GM18508 (cell line): ENCODE results near the gene S100A6.

ENCODE experiments used
- ATAC-seq: cut with Tn5 transposase; IDR thresholded peaks from one replicate; pipeline ENCODE4 v1.9.1; 2021; ENCODE audit warnings: moderate number of reproducible peaks; ENCODE audit not compliant: insufficient read depth, unreplicated experiment

S100A6 gene

DNA sequence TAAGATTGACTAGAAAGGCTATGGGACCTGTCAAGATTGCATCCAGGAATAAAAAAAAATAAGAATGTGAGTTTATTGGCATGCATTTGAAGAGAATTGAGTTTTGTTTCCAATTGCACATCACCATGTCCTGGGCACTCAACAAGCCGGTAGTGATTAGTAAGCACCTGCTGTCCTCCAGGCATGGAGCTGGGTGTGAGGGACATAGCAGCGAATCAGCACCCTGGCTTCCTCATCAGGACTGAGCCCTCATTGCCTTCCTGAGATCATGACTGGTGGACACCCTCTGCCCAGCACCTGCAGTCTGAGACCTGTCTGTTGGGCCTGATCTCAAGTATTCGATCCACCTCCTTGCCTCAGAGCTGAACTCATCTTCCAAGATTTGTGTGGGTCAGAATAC, 26.8 kb downstream of the S100A6 start:
- ATAC-seq = no peak

DNA sequence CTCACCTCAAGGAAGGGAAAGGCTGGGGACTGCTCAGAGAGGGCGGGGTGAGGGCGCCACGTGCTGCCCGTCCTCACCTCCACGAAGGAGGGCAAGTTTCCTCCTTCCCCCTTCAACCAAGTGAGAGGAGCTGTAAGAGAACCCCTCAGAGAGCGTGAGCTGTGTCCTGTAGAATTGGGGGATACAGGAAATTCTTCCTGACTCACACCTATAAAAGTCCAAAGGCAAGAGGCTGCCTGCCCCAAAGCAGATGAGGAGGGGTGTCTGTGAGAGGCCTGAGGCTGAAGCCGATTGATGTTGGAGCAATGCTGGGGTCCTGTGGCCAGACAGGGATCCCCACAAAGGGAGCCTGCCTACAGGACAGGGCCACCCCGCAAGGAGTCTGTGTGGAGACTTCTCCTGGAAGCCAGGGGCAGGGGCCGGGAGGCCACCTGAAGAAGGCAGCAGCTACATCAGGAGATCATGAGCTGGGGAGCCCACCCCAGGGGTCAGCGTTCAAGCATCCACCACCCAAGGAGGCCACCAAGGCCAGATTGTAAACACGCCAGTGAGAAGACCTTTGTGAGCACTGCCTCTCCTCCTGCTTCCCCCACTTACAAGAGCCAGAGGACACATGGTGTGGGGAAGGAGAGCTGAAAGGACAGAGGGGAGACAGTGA, 27.7 kb downstream of the S100A6 start:
- no peak for ATAC-seq

DNA sequence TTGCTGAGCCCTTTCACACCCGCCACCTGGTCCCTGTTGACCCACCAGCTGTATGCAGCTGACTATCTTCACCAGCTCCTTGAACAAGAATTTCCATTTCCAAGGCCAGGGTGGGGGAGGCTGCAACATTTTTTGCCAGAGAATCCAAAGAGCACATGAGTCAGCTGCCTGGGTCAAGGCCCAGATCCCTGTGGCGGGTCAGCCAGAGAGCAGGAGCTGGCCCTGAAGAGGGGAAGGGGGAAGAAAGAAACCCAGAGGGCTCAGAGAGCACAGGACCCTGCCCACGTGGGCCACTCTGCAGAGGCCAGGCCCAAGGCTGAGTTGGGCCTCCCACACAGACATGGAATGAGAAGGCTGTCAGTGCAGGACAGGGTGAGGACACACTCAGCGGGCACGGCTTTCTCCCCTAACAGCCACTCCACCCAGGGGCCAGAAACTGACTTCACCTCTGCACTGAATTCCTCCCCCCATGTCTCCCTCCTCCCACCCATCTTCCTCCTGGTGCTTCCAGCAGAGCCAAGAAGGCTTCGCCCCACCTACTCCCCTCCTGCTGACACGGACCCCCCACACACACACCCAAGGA, 28.9 kb downstream of the S100A6 start:
- no peak for ATAC-seq

DNA sequence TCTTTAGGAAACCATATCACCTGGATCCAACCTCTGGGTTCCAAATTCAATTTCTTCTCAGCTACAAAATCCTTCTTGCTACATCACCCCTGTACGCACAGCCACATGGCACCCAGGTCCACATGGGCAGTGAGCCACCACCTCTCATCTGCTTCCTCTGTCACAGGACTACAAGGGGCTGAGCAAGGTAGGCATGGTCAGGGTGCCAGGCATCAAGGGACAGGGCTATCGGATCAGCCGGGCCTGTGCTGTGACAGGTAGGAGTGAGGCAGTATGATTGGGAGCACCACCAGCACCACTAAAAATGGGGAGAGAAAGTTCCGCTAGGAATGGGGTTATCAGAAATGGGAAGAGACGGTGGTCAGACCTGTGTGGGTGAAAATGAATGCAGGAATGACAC, 29.4 kb downstream of the S100A6 start:
- no peak for ATAC-seq

DNA sequence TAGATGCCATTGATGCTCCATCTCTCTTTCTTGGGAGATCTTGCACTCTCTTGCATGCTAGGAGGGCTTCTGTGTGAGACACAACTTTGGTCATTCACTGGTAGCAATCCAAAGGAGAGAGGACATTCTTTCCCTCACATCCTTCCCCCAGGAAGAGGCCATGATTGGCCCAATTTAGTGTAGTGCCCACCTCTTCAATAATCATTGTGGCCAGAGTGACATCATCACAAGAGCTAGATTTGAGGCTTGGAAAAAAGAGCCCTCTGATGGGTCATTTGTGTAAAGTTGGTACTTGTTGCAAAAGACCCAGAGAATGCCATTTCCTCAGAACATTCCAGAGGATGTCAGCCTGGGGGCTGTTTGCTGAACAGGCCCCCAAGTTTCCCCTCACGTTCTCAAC, 30.2 kb downstream of the S100A6 start:
- no peak for ATAC-seq

DNA sequence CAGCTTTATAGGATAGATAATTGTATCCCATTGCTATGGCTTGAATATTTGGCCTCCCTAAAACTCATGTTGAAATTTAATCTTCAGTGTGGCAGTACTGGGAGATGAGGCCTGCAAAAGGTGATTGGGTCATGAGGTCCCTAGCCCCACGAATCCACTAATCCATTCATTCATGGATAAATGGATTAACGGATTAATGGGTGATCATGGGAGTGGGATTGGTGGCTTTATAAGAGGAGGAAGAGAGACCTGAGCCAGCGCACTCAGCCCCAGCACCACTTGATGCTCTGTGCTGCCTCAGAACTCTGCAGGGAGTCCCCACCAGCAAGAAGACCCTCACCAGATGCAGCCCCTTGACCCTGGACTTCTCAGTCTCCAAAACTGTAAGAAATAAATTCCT, 32.0 kb downstream of the S100A6 start:
- ATAC-seq = no peak

DNA sequence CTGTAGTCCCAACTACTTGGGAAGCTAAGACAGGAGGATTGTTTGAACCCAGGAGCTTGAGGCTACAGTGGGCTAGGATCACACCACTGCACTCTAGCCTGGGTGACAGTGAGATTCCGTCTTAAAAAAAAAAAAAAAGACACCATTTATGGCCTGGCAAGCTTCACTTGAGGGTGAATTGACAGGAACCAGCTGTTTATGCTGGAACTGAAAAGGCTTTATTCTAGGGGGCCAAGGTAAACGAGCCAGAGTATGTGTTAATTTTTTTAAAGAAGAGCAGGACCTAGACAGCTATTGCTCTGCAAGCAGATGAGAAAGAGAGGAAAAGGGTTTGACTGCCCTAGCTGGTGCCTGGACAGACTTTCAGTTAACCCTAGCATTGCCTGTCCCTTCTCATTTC, 37.0 kb downstream of the S100A6 start:
- ATAC-seq = no peak

DNA sequence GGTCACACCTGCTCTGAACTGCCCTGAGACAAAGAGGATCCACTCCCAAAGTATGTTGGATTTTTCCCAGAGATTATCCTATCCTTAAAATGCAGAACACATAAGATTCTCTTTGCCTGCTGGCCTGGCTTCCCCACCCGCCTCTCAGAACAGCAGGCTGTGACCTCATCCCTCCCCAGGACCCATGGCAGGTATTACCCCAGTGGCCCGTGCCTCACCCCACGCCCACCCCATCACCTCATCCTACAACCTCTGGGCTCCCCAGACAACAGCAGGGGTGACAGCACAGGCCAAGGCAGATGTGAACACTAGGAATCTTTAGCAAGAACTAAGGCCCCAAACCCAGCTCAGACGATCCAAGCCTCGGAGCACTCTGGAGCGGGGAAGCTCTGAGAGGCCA, 40.3 kb downstream of the S100A6 start:
- no peak for ATAC-seq

DNA sequence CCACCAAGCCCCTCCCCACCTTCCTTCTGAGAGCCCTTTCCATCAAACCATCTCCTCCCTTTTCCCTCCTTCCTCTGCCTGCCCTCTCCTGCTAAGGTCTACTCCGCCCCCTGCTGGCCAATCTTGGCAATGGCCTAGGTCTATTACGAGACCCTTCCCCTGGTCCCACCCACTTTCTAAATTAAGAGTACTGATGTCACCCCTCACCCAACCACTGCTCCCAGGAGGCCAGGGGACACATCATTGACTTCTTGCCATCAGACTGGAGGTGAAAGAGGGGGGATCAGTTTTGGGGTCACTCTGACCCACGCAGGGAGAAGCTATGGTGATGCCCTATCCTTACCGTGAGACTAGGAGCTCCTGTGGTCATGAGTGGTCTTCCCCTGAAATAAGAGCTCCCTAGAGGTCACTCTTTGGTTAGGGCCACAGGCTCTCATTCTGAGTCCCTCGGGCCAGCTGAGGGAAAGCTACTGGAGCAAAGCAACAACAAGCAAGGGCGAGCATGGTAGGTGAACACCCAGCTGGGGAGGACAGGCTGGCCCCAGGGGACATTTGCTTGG, 40.7 kb downstream of the S100A6 start:
- ATAC-seq = no peak

DNA sequence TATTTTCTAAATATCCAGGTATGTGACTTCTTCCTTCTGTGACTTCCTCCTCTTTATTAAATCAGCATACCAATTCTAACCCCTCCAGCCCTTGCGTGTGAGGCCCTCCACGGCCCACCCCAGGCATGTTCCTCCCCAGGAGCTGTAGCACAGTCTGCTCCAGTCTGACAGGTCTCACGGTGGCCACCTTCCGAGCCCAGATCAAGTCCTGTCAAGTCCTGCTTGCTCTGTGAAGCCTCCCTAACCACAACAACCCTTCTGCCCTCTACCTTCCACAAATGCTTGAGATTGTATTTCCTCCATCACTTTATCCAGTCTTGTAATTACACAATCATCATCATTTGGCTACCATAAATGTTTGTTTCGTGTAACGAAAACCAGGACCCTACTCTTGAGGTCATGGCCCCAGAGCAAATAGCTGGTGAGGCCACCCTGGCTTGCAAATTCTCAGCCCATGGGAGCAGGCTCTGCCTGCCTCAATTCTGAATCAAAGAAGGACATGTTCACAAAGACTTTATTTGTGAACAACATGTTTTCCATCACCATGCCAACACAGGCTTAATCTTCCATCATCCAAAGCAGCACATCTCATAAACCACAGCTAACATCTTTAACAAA, 42.3 kb downstream of the S100A6 start:
- no peak for ATAC-seq

DNA sequence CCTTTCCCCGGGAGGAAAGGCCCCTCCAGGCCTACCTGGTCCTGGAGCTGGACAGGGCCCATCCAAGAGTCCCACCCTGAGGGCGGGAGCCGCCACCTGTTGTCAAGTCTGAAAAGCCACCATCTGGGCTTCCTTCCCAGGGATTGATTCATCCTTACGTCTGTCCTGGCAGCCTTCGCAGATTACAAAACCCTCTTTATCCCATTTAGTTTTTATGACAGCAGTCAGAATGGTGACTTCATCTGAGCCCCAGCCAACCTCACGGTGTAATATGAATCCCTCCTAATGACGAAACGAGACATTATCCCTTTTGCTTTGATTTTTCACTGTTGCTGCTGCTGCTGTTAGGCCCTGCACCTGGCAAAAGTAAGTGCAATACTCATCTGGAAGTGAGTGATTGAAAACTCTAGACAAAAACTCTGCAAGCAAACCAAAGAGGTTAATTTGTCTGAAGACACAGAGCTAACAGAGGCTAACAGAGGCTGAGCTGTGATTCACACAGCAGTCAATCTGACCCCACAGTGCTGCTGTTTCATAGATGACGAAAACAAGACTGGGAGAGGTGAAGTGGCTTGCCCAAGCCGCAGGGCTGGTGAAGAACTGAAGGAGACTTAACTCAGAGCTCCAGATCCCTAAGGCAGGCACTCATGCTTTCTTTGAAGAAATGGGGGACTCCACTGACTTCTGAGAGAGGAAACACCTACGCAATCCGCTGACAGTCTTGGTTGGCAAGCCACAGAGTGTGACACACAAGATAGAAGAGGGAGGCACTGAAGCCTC, 45.3 kb downstream of the S100A6 start:
- no peak for ATAC-seq

DNA sequence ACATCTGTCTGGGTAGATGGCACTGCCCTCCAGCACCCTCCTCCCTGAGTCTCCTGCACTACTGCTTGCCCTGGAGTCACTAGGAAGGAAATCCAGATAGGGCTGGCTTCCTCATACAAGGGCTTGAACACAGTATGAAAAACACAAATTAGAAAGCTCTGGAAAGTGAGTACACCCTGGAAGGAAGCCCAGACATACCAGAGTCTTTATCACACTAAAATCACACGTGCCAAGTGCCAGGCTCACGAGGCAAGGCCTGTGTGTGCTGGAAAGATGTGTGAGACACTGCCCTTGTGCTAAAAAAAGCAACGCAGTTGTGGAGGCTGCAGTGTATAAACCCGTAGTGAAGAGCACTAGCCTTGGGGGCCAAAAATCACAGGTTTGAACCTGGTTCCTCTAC, 47.1 kb downstream of the S100A6 start:
- ATAC-seq = no peak

DNA sequence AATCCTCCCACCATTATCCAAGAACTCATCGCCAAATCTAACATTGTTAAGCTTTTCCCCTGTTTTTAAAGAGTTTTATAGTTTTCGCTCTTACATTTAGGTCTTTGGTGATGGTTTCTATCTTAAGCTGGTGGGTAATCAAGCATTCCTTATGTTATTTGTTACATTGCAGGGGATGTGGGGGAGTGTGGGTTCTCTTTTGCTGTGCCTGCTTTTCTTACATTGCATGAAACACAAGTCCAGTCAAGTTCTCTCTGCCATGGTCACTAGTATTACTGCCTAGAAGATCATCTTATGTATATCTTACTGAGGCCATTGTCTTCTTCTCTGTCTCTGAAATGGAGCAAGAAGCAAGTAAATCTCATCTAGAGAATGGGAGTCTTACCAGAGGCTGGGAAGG, 48.1 kb downstream of the S100A6 start:
- no peak for ATAC-seq

DNA sequence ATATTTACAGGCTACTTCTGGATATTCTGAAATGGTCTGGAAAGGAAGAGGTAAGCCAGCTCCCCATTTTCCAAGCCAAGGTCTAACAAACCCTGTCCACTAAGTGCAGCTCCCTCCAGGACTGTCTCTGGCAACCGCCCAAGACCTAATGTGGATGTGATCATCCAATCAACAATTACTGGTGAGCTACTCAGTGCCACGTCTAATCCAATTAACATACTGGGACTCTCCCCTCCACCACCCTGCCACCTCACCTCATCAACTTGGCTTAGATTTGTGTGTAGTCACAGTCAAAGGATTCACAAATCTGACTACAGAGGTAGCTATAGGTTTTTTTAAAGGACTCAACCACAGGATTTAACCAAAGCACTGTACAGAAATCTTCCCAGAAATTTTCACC, 49.9 kb downstream of the S100A6 start:
- ATAC-seq = no peak
